GM19099 (cell line): Measurements from ENCODE around the gene CAVIN1.

ENCODE experiments used
- POLR2A ChIP-seq: IDR thresholded peaks from 3 replicates; pipeline ENCODE4 v1.6.1; 2011; ENCODE audit warnings: low read depth; ENCODE audit not compliant: insufficient read length; ENCODE audit errors: extremely low read depth

Gene CAVIN1

DNA sequence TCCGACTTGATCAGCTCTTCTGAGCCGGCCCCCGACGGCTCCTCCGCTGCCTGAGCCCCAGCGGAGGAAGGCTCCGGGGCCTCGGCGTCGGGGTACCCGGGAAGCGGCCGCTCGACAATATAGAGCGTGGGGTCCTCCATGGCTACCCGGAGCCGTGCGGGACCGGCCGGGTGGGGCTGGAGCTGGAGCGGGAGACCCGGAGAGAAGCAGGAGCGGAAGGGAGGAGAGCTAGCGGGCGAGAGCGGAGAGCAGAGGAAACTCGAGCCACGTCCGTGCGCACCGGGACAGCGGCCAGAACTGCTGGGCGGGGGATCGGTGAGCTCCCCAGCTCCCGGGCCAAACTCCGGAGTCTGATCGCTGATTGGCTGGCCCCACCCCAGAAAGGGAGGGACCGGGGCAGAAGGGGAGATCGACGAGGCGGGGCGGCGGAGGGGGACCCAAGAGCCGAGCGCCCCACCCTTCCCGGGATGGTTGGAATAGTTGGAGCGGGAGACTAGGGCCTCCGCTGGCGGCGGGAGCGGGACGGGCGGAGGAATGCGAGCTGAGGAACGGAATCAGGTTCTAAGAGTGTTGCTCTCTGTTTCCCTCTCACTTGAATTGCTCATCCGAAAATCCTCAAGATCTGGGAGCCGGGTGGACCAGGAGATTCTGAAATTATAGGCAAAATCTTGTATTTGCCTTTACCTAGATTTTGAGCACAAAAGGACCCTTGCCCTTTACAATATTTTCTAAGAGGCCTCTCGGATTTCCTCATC, at the start of gene CAVIN1:
Gene CAVIN1, minus strand, starts transcription at position 299 of the 755 bp plus-strand sequence. Its CDS starts 159 bp downstream, at position 140.
- TF ChIP-seq POLR2A = no peak

DNA sequence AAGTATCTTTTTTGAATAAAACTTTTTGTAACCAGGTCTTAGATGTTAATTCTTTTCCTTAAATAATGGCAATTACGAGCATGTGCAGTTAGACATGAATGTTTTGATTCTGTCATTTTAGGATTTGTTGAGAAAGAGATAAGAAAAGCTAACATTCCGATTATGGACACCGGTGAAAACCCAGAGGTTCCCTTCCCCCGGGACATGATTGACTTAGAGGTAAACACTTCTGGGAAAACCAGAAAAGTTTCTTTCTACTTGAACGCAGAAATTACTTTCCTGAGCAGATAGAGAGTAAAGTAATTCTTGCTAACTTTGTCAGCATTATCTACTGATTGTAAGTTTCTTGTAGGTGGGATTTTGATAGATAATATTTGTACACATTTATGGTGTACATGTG, 44.8 kb upstream of the CAVIN1 start:
- no peak for TF ChIP-seq POLR2A

DNA sequence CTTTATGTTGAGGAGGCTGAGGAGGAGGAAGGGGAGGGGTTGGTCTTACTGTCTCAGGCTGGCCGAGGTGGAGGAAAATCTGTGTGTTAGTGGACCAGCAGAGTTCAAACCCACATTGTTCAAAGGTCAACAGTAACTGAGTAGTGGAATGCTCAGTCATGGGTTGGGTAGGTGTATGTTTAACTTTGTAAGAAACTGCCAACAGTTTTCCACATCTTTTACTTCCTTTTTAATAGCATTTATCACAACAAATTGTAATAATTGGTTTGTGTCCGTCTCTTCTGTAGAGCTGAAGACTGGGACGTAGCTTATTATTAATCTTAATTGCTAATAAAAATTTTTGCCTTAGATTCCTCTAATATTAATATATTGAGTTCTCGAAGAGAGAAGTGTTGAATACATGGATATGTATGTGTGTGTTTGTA, 40.9 kb upstream of the CAVIN1 start:
- no peak for TF ChIP-seq POLR2A

- TF ChIP-seq POLR2A = no peak
Observed at GRCh38 chr17:42460371-42460770, 37.3 kb upstream of the CAVIN1 start.

- no peak for TF ChIP-seq POLR2A
Observed at GRCh38 chr17:42459801-42460281, 36.8 kb upstream of the CAVIN1 start.

DNA sequence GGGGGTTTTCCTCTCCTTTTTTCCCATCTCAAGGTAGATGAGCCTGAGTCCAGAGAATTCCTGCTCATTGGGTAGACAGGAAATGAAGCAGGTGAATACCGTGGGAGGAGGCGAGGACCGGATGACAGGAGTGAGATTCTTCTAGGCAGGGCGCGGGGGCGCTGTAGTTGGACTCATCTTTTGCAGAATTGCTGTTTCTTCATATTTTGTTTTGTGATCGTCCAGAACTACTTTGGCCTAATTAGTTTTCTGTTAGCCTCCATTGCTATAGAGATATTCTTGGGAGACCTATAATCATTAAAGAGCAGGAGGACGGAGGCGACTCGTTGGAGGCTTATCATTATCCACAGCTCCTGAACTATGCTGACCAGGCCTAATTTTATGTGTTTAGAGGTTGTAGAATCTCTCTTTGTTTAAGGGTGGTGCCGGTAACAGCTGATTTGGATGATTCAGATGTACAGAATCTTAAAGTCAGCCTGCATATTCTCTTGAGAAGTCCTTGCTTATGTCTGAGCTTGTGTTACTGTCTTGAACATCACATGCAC, 36.3 kb upstream of the CAVIN1 start:
- no peak for TF ChIP-seq POLR2A

DNA sequence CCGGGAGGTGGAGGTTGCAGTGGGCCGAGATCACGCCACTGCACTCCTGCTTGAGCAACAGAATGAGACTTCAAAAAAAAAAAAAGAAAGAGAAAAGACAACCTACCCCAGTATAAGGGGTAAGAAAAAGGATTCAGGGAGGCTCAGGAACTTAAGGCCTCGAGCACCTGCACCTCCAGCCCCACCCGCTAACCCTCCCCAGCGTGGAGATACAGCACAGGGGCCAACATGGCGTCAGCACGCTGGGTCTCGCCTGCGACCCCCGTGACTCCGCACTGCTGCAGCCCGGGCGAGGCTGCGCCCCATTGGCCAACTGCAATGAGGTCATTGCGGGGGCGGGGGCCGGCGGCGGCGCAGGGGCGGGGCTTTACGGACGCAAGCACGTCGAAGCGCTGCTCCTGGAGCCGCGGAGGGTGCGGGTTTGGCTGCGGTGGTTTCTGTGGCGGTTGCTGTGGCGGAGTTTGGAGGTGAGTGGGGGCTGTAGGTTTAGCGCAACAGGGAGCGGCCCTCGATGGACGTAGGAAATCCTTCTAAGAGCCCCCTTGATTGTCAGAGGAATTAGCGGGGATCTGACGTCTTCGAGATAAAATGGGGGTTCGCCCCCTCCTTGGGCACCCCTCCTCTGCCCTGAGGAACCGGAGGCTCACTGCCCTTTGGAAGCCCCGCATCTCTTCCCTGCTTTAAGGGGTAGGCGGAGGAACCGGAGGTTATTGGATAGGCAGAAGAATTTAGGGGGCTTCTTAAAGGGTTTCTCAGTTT, 35.6 kb upstream of the CAVIN1 start, which contains the start of gene ATP6V0A1:
Gene ATP6V0A1, plus strand, starts transcription at position 382 of the 759 bp plus-strand sequence. CDS start 2,017 bp downstream, outside the sequence.
- peak; percentile 75 for TF ChIP-seq POLR2A

DNA sequence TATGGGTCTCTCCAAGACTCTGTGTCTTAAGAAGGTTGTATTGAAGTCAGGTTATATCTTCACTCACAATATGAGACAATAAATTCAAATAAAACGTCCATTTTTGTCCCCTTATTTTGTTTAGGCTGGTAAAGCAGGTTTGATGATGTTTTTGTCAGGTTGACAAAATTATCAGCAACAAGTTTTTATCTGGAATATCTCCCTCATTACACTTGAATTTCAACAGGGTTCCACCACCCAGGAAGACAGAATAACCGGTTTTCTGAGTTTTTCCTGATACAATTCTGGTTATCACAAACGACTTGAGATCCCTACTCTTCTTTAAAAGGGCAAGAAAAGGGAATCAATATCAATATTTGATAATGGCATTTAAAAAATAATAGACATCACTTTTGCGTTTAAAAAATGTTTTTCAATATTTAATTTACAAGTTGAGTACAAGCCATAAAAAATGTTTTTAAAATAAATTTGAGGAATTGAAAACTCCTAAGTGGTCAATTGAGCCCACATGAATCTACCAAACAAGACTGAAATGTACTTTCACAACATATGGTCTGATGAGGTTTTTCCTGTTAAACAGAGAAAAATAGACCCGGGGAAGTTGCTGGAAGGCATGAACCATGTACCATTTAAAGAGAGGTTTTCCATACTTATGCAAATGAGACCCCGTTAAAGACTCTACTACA, 34.2 kb upstream of the CAVIN1 start:
- TF ChIP-seq POLR2A = peak; percentile 21

DNA sequence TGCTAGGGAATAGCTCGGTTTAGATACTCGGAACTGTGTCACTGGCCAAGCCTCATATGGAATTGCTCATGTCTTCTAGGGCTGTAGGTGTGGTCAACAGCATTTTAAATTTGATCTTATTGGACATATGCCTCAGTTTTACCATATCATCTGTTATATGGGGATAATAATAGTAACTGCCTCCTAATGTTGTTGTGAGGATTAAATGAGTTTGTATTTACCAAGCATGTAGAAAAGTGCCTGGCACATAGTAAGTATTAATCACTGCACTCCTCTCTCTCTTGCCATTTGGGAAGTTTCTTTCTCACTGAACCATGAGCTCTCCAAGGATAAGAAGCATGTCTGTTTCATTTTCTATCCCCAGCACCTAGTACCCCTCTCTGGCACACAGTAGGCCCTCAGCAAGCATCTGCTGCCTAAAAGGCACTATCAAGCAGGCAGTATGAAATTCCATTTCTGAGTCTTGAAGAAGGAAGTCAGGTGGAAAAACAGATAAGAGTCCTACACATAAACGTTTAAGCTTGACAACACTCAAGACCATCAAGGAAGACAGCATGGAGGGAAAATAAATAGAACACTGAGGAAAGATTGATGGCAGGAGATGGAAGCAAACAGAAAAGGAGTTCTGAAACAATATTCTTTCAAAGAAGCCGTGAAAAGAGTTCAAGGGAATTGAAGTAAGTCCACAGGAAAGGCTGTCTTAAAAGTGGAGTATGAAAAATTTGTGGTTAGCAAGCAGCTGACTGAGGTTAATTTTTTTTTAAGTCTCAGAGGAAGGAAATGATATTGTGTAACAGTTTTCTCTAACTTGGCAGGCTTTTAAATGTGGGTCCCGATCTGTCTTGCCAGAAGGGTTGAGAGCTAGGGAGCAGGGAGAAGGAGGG, 33.4 kb upstream of the CAVIN1 start:
- peak; percentile 49 for TF ChIP-seq POLR2A

GRCh38 chr17:42453439-42453838, 30.4 kb upstream of the CAVIN1 start:
- no peak for TF ChIP-seq POLR2A

- no peak for TF ChIP-seq POLR2A
Observed at GRCh38 chr17:42442196-42442565, 19.1 kb upstream of the CAVIN1 start.

- TF ChIP-seq POLR2A = no peak
Observed at GRCh38 chr17:42441371-42442195, 18.5 kb upstream of the CAVIN1 start.
